HG03175 (cell line): ENCODE results near the gene CDC42BPG.

Source experiments
- ATAC-seq: cut with Tn5 transposase; IDR thresholded peaks from one replicate; pipeline ENCODE4 v1.9.1; 2021; ENCODE audit warnings: mild to moderate bottlenecking, moderate library complexity; ENCODE audit not compliant: unreplicated experiment

Gene CDC42BPG

DNA sequence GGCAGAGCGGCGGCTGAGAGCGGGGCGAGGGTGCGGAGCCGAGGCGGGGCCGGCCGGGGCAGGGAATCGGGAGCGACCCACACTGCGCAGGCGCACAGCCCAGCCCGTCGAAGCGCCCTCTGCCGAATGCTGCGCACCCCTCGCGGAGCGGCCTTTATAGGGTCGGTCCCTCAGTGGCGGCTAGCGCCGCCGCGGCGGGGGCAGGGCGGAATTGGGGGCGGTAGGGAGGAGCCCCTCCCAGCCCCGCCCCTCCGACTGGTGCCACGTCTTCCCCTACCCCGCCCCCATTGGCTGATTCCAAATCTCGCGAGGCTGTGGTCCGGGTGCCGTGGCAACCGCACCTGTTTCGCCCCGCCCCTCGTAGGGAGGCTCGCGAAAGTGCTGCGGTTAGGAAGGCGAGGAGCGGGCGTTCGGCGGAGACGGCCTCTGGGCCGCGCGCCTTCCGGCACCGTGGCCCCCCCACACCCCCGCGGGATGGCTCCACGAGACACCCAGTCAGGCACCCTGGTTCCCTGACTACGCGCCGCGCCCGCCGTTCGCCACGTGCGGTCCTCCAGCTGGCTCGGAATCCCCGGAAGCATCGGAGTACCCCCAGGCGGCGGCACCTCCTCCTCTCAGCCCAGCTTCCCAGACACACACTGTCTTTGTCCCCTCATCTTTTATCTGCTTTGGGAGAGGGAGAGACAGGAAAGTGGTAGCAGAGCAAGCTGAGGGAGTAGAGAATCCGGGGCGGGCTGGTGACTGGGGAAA is 34.2 kb upstream of the CDC42BPG start, which contains the start of gene EHD1:
Gene EHD1 (minus strand): TSS at position 128 of the 750 bp plus-strand sequence. CDS start 157 bp downstream, outside the sequence.
- peak; percentile 66 for ATAC-seq

DNA sequence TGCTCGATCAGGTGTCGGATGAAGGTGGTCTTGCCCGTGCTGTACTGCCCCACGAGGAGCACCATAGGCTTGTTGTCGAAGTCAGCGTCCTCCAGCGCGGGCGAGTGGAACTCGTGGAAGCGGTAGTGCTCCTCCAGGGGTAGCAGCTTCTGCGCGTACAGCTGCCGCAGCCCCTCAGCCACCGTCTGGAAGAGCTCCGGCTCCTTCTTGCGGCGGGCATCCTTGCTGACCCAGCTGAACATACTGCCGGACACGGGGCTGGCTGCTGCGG is 33.7 kb upstream of the CDC42BPG start:
- ATAC-seq: no peak

DNA sequence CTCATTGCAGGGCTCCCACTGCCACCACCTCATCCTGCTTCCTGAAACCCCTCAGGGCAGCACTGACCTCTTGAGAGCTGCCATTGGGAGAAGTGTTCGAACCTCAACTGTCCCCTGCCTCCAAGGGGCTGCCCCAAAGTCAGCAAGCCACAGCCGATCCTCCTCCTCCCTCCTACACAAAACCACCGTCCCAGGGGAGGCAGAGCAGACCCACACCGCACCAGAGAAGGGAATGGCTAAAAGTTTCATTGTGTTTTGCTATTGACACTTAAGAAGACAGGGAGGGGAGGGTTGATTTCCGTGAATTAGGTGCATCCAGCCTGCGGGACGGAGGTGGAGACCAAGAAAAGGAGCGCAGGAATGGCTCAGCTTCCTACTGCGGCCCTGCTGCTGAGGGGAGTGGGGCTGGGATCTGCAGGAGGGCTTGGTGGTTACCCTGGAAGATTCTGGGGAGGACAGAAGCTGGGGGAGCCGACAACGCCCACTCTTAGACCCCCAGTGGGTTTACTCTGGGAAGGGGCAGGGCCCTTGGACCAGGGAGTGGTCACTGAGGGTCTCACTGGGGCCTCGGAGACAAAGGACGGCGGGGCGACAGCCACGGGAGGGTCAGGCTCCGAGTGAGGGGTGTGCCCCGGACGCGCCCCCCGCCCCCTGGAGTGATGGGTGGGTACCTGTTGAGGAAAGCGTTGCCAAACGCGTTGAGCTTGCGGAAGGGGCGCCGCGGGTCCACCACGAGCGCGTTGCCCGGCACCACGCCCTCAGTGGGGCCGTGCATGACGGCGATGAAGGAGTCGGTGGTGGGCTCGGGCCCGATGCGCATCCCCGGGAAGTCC is 33.2 kb upstream of the CDC42BPG start:
- no peak for ATAC-seq

DNA sequence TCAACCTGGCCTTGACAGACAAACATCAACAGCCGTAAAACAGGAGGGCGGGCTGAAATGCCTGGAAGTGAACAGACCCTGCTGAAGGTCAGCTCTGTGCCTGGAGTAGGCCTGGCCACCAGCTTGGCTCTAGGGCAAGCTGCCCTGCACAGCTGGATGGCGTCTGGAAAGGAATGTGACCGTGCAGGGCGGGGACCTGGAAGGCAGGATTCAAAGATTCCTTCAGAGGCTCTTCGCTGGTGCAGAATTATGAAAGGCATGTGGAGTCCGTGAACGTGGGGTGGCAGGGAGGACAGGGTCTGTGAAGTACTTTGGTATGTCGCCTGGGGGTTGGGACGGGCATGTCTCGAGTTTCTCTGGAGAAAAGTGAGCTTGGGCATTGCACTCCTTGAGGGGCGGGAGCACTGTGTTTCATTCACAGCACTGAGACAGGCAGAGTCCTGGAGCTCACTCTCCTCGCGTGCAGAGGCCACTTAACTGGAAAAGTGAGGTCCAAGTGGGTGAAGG is 32.4 kb upstream of the CDC42BPG start:
- no peak for ATAC-seq

DNA sequence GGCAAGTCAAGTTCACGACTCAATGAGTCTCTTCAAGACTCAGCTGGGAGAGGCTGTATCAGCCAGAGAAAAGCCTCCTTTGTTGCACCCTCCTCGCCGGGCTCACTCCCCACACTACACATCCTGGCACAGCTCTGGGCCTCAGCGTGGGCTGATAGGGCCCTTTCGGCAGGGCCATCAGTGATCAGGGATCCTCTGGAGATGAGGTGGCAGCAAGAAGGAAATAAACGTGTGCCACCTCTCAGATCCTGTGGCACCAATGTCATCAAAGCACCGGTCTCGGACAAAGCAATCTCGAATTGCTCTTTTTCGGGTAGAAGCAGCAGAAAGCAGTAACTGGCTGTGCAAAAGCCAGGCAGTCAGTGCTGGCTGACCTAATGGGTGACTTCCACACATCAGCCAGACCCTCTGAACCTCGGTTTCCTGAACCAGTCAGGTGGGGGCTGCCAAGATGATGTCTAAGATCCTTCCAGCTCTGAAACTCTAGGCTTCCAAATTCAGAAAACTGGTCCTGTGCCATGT is 31.8 kb upstream of the CDC42BPG start:
- ATAC-seq: no peak

DNA sequence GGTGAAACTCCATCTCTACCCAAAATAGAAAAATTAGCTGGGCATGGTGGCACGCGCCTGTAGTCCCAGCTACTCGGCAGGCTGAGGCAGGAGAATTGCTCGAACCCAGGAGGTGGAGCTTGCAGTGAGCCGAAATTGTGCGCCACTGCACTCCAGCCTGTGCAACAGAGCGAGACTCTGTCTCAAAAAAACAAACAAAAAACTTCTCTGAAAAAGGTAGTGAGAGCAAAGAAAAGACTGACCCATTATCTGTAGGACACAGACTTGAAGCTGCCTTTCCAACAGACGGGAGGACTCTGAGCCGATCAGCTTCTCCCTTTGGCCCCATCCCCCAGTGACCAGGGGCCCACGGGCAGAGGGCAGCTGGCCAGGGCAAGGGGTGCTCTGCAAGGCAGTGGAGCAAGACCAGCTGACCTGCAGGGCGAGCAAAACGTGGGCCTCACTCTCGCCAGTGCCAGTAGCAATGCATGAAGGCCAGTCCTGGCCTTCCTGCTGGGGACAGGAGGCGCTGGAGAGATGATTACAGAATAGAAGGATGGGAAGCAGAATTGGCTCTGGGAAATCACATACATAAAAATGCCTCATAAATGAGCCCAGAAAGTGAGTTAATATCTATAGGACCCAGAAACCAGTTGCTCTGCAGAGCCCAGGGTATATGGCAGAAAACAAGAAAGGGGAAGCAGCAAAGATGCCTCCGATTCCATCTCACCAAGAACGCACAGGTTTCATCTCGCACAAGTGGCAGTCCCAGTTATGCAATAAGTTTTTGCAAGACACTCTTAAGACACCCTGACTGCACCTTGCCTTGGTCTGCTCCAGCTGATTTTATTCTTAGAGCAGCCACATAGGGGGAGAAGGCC is 31.1 kb upstream of the CDC42BPG start:
- ATAC-seq: no peak

DNA sequence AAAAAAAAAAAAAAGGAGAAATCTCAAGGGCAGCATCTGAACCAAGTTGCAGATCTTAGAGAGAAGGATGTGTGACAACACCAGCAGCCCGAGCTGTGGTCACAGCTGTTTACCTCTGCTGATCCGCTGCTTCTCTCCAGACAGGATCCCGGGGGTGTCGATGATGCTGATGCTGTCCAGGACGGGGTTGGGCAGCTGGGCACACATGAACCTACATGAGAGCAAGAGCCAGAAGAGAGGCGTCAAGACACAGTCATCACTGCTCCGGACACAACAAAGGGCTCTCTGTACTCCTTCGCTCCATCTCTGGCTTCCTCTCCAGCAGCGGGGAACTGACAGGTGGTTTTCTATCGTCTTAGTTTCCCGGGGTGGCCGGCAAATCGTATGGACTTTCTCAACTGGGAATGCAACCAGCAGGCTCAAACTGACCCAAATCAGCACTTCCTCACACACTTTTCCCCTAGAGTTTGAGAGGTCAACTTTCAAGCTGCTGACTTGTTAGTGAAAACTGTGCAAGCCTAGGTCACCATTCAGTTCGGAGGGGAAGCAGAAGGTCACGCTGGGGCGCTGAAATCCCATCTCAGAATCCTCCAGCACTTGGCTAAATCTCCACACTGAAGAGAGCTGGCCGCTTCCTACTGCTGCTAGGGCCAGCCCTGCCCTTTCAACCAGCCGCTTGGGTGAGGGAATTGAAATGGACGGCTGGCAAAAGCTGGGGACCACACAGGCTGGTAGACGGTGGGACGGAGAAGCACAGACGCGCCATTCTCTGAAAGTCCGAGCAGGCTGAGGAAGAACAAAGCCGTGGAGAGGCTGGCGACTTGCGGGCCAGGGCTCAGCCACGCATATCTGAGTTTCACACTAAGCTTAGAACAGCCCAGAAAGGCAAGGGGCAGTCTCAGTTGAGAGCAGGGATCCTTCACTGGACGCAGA is 30.1 kb upstream of the CDC42BPG start:
- no peak for ATAC-seq

DNA sequence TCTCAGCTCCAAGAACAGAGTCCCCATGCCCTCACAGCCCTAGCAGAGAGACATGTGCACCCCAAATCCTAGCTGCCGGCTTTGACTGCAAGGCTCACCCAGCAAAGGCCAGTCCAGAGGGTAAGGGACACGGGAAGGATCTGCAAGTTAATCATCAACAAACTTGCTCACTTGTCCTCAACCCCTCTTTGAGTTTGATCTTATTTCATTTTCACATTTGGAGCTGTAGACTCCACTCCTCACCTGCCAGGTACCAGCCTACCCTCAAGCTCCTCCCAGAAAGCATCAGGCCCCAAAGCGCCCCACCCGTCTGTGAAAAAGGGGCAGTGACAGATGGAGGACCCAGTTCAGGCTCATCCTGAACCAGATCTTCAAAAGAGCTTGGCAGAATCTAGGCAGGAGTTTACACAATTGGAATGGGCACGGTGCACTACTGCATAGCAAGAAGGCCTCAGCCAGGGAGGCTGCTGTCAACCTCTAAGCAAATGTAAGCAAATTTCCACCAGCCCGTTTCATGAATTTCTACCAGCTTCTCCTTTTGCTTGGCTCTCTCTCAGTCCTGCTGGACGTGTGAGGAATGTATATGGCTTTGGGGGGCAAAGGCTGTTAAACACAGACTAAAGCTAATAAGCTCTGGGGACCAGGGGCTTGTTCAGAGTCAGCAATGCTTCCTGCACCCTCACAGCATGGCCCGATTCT is 28.5 kb upstream of the CDC42BPG start:
- ATAC-seq: no peak

DNA sequence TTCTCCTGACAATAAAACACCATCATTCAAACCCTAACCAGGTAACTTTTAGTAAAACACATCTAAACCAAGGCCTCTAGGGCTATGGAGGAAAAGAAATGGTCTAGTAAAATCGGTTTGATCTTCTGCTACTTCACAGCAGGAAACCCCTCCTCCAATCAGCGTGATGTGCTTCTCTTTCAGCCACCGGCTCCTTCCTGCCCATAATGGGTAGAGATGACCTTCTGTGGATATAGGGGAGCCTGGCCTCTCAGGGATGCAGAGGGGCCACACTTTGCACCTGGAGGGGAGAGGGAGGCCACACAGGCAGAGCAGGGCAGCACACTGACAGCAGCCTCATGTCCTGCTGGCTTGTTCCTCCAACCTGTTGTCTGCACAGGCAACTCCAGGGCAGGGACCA is 27.0 kb upstream of the CDC42BPG start:
- no peak for ATAC-seq

DNA sequence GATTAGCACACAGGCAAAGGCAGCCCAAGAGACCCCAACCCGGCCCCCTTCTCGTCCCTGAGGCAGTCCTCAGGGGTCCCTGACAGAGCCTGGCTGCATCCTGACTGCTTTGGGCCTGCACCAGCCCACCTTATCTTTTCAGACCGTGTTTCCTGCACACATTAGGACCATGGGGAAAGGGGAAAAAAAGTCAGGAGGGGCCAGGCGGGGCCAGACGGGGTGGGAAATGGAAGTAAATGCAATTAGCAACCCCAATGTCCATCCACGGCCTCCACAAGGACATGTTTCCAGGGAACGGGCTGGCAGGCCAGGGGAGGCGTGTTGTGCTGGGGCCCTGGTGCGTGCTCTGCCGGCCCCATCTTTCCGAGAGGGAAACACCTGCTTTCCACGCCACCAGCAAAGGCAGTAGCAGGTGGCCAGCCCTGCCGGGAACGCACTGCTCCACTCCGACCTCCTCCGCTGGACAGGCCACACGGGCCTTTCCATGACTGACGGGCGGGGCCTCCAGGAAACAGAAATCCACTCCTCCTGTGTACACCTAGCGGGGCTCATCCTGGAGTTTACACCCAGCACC is 26.5 kb upstream of the CDC42BPG start:
- no peak for ATAC-seq

DNA sequence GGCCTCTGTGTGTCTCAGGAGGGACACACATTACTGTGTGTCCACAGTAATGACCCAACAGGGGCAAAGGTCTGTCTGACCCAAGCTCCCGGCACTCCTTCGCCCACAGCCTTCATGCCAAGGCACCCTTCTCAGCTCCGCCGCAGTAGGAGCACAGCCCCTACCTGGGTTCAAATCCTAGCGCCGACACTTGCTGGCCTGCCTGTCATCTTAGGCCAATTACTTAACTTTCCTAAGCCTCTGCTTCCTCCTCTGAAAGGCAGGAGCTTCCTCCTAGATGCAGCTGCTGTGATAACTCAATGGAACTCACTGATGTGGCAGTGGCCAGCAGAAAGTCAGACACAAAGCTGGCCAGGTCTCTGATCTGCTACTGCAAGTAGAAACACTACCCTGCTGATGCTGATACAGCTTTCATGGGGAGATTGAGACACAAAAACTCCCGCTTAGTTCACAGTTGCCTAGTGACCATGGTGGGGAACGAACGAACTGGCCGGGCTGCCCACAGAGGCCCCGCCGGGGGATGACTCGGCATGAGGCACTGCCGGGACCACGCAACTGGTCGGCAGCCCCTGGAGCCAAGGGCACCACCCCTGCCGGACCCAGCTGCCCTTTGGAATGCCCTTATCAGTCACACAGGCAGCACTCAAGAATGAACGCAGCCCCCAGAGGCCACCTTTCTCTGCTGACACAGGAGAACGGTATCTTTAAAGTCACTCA is 25.9 kb upstream of the CDC42BPG start:
- ATAC-seq: no peak

DNA sequence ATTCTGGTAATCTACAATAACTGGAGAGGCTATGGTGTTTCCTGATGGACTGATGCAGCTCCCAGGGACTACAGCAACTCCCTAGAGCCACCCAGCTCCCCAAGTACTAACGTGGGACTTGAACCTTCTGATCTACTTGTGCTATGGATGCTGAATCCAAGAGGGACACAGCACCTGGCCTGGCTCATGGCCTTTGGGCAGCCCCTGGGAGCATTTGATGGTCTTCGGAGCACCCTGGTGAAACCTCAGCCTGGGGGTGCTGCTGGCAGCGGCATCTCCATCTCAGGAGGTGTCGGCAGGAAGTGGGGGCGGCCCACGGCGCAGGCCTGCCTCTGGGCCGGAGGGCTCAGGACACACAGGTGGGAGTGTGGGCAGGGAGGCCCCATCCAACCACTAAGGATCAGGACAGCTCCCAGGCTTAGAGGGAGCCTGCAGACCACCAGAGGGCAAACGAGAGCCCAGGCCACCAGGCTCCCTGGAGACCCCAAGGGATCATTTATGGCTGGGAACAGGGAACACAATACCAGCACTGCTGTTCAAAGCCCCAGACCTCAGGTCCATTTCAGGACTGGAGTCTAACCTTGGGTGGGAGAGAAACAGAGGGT is 25.2 kb upstream of the CDC42BPG start:
- no peak for ATAC-seq

DNA sequence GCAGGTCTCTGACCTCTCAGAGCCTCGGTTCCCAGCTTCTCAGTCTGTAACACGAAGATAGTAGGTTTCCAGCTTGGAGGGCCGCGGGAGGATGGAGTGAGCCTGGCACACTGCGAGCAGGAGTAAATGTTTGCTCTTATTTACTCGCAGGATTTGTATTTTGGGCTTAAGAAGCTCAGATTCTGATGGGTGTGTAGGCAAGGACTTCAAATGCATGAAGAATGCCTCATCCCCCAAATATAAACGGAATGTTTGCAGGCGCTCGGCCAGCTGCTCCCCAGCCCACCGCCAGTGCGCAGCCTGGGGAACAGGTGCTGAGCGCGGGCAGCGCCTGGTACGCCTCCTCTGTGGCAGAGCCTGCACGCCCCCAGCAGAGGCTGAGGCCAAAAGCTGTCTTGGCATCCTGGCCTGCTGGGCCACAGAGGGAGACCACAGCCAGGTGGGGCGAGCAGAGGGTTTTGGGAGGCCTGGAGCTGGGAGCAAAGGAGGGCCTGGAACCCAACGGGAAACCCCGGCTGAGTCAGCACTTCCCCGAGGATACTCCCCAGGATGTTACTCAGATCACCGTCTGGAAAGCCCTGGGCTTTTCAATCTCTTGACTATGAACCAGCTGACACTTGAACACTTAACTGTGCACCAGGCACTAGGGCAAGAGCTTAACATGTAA is 24.6 kb upstream of the CDC42BPG start:
- no peak for ATAC-seq

DNA sequence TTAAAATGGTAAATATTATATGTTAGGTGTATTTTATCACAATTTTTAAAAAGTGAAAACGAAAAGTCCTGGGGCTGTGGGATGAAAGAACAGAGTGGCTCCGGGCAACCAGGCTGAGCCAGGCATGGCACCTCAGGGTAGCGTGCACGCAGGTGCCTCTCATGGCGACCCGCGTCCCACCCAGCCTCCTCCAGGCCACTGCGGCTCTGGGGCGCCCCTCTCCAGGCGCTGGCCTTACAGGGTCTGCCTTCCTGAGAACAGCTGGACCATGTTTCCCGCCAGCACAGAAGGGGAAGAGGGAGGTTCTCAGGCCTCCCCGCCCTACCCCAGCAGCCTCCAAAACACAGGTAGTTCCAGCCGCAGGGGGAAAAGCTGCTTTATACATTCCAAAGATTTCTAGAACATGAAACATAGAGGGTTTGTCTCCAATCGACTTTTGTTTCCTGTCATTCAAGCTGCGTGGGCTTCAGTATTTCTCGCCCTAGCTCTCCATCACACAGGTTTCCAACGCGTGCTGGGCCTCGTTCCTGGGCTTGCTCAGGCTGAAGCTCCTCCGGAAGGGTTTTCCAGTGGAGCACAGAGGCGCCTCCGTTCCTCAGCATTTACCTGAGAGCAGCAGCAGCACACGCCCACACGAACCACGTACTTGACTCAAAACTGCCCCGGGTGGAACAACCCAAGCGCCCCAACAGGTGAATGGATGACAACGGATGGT is 23.5 kb upstream of the CDC42BPG start:
- no peak for ATAC-seq

DNA sequence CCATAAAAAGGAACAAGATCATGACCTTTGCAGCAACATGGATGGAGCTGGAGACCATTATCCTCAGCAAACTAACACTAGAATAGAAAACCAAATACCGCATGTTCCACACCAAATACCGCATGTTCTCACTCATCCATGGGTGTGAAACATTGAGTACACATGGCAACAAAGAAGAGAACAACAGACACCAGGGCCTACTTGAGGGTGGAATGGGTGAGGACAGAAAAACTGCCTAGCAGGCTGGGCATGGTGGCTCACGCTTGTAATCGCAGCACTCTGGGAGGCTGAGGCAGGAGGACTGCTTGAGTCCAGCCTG is 21.7 kb upstream of the CDC42BPG start:
- ATAC-seq: peak; percentile 21

DNA sequence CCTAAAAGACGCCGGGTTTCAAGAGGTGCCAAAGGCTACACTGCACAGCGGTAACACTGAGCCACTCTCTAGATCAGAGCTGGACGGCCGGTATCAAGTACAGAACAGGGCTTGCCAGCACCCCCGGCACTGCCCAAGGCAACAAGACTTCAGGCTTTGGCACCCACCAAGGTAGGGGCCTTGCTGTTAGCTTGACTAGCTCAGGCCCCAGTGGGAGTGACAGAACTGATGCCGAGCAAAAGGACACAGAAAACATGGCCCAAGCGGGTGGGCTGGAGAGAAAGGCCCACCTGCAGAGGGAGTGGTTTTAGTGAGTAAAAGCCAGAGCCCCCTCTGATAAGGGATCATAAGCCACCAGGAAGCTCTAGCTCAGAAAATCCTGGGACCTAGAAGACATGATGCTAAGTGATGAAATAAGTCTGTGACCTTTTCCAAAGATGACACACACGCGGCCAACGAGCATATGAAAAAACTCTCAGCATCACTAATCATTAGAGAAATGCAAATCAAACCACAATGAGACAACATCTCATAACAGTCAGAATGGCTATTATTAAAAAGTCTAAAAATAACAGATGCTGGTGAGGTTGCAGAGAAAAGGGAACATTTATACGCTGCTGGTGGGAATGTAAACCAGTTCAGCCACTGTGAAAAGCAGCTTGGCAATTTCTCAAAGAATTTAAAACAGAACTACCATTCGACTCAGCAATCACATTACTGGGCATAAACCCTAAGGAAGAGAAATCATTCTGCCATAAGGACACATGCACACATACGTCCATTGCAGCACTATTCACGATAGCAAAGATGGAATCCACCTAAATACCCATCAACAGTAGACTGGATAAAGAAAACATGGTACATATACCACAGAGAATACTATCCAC is 21.1 kb upstream of the CDC42BPG start:
- ATAC-seq: peak; percentile 44
